Heart left ventricle (tissue), 16 donors: ENCODE data around the gene HTR4. TPM values are rescaled to one million over a fixed set of nuclear protein-coding genes. Genes with fewer than 3 reads are reported as not detected.

Experiments
- ATAC-seq, 4 donors: fragments of 200-7000 bp; cut with Tn5 transposase; one replicate each; pipeline ENCODE4 v1.9.1; 2020 to 2022; ENCODE audit warnings: moderate library complexity in 4 of 4, mild to moderate bottlenecking in 3 of 4, moderate number of reproducible peaks in 1 of 4
- DNase-seq, 5 donors: peaks; one replicate each; pipeline ENCODE4 v3.0.0-alpha.2; 2020
- H3K27ac ChIP-seq, 12 donors: fragments of 200-600 bp; sonication (generic) in 4 of 12; one replicate each; pipeline versions ENCODE4 v1.5.0 to v1.8.0; 2016 to 2022; ENCODE audit warnings: mild to moderate bottlenecking in 2 of 12
- H3K27me3 ChIP-seq, 9 donors: fragments of 200-600 bp; sonication (generic) in 2 of 9; one replicate each; pipeline versions ENCODE4 v1.5.1 to v1.8.0; 2016 to 2022; ENCODE audit warnings: mild to moderate bottlenecking in 3 of 9
- H3K36me3 ChIP-seq, 9 donors: fragments of 200-600 bp; sonication (generic) in 2 of 9; one replicate each; pipeline versions ENCODE4 v1.5.0 to v1.8.0; 2018 to 2022; ENCODE audit warnings: mild to moderate bottlenecking in 2 of 9
- H3K4me1 ChIP-seq, 12 donors: fragments of 200-600 bp; sonication (generic) in 4 of 12; one replicate each; pipeline versions ENCODE4 v1.5.0 to v1.8.0; 2016 to 2022; ENCODE audit warnings: mild to moderate bottlenecking in 3 of 12
- H3K4me3 ChIP-seq, 12 donors: fragments of 200-600 bp; sonication (generic) in 4 of 12; one replicate each; pipeline versions ENCODE4 v1.5.0 to v1.8.0; 2017 to 2022; ENCODE audit warnings: mild to moderate bottlenecking in 9 of 12, moderate library complexity in 4 of 12
- H3K9me3 ChIP-seq, 12 donors: fragments of 200-600 bp; sonication (generic) in 4 of 12; one replicate each; pipeline versions ENCODE4 v1.5.0 to v1.8.0; 2016 to 2022; ENCODE audit warnings: mild to moderate bottlenecking in 1 of 12
- CTCF ChIP-seq, 12 donors: fragments of 200-600 bp; sonication (generic) in 4 of 12; IDR thresholded peaks; one replicate each; pipeline versions ENCODE4 v1.5.0 to v1.8.0; 2018 to 2022; ENCODE audit warnings: antibody characterized with exemption in 12 of 12, mild to moderate bottlenecking in 5 of 12
- POLR2A ChIP-seq, 2 donors: fragments of 450-650 bp; IDR thresholded peaks; one replicate each; pipeline ENCODE4 v1.6.1; 2017; ENCODE audit warnings: antibody characterized with exemption in 2 of 2, mild to moderate bottlenecking in 2 of 2, moderate library complexity in 2 of 2
- WGBS, 4 donors: extraction: QIAGEN DNeasy Blood & Tissue Kit in 2 of 4; methylation state at CpG; one replicate each; pipeline versions ENCODE4 v1.1.5 to v1.1.7; 2013 to 2018; 5-methylcytosine and 5-hydroxymethylcytosine counted together
- intact Hi-C, 10 donors: fragments of 100-400 bp; cut with DNase I; formaldehyde crosslinking; loops; one replicate each; pipeline versions ENCODE4 v1.11.1 to v1.14.2; 2022
- polyA plus RNA-seq, 2 donors: library from polyadenylated mRNA; stranded (reverse); fragments of 200-250 nt; gene quantifications; one replicate each; pipeline ENCODE4 v1.2.3, GENCODE V29; 2013
- total RNA-seq, 9 donors: library from RNA; depleted of rRNA in 2 of 9; stranded (reverse); fragments of >200 nt in 2 of 9; fragmentation: NEBNext Ultra II Directional in 3 of 9; extraction: Animal tissue kit (Norgen Biotek cat#: 25700) in 3 of 9; gene quantifications; one replicate each; pipeline versions ENCODE4 v1.1.0 to v1.2.4, GENCODE V29; 2016 to 2023
- donor health status: ischemic (EF 13 %, LVEDD 7.1; RV severe dilation, severe dysfunction).
- donor health status: healthy with polysubstance abuse.
- donor health status: DM: no; HTN: yes; CAD: no.
- donor health status: DM: no; HTN: no; CAD: no.
- donor health status: ischemic (EF 25% LVEDD 6.9; RV normal size, moderate dysfunction).
- donor health status: ischemic (EF 25% LVEDD 5.7; RV mildly dilated, moderate dysfunction).
- donor health status: healthy.
- donor health status: DM: yes; HTN: yes; CAD: no.
- donor health status: ischemic (EF 35%, LVEDD 5.7; RV mildly dilated, moderate dysfunction).
- donor health status: nonischemic (EF 11% LVEDD 7.7; RV severe dilation, severe dysfunction).
- donor health status: DM: yes; HTN: yes; CAD: no.
- donor health status: PGD.
- donor health status: ischemic (EF 29% LVEDD 5.4; RV normal size, mild dysfunction).
- donor health status: nonischemic (EF 23%, LVEDD 6.1; RV moderate dilation, normal function).

Gene HTR4
- total and polyA plus RNA-seq, 11 donors, result 0.11 to 1.6 (median 0.27) TPM; not detected in 4

GRCh38 chr5:148697180-148697808, 43.0 kb upstream of the HTR4 start:
- H3K4me3 ChIP-seq, result peak overlapping the region in 2 of 12 donors; percentile 10 to 20
- peak in 3 of 4 donors; percentile 75 to 91 (median 83) for ATAC-seq
- 49 to 64% (median 55%) methylated on average over 6 of the region's 6 CpGs for WGBS, 4 donors
- peaks cover 0 to 12% (median 0%) of the 10 kb centered on the region in 12 donors for H3K9me3 ChIP-seq
- no peak for DNase-seq
- H3K36me3 ChIP-seq, result no peaks in the 10 kb centered on the region
- no peaks in the 10 kb centered on the region for H3K27me3 ChIP-seq
- peak overlapping the region in 3 of 12 donors; percentile 26 to 34 (median 28) for H3K27ac ChIP-seq
- H3K4me1 ChIP-seq, result no peaks in the 10 kb centered on the region
- intact Hi-C loops, result no loop called here
- TF ChIP-seq POLR2A (IDR thresholded peaks at IDR 0.05) (no peak), CTCF (IDR thresholded peaks at IDR 0.05) (no peak)

- Histone ChIP-seq H3K27me3 (no peaks in the 10 kb centered on the region), H3K36me3 (no peaks in the 10 kb centered on the region), H3K27ac (peak overlapping the region in 2 of 12 donors; percentile 28 to 34), H3K9me3 (peaks cover 0 to 8% (median 0%) of the 10 kb centered on the region in 12 donors), H3K4me1 (no peaks in the 10 kb centered on the region), H3K4me3 (no peak overlapping the region)
- intact Hi-C loops, result no loop called here
- DNase-seq (no peak), ATAC-seq (no peak)
- 90 to 94% (median 91%) methylated on average over 3 of the region's 3 CpGs for WGBS, 4 donors
- no peak for TF ChIP-seq POLR2A (IDR thresholded peaks at IDR 0.05)
- no peak for TF ChIP-seq CTCF (IDR thresholded peaks at IDR 0.05)
Measured at GRCh38 chr5:148696187-148697036, 42.1 kb upstream of the HTR4 start.

- no peaks in the 10 kb centered on the region for H3K36me3 ChIP-seq
- TF ChIP-seq CTCF (IDR thresholded peaks at IDR 0.05) (no peak), POLR2A (IDR thresholded peaks at IDR 0.05) (no peak)
- no peak for ATAC-seq
- intact Hi-C loops, result no loop called here
- H3K4me3 ChIP-seq, result no peak overlapping the region
- peaks cover 0 to 38% (median 16%) of the 10 kb centered on the region in 12 donors for H3K9me3 ChIP-seq
- no peak for DNase-seq
- WGBS, 4 donors, result 80 to 85% (median 83%) methylated on average over 1 of the region's 1 CpG
- peaks cover 0 to 3% (median 0%) of the 10 kb centered on the region in 12 donors for H3K4me1 ChIP-seq
- no peak overlapping the region for H3K27ac ChIP-seq
- no peaks in the 10 kb centered on the region for H3K27me3 ChIP-seq
Measured at GRCh38 chr5:148690945-148691344, 36.6 kb upstream of the HTR4 start.

- DNase-seq (no peak), ATAC-seq (no peak)
- no peak overlapping the region for H3K4me3 ChIP-seq
- H3K36me3 ChIP-seq, result no peaks in the 10 kb centered on the region
- H3K9me3 ChIP-seq, result peaks cover 0 to 38% (median 16%) of the 10 kb centered on the region in 12 donors
- intact Hi-C loops, result no loop called here
- TF ChIP-seq POLR2A (IDR thresholded peaks at IDR 0.05) (no peak), CTCF (IDR thresholded peaks at IDR 0.05) (no peak)
- no peaks in the 10 kb centered on the region for H3K27me3 ChIP-seq
- H3K27ac ChIP-seq, result no peak overlapping the region
- H3K4me1 ChIP-seq, result peaks cover 0 to 13% (median 0%) of the 10 kb centered on the region in 12 donors
Measured at GRCh38 chr5:148688787-148689186, 34.5 kb upstream of the HTR4 start.
